ENCODE data around the gene OIP5.

GRCh38 chr15:41285285-41285684 is 47.1 kb downstream of the OIP5 start:
- TF ChIP-seq CTCF (IDR thresholded peaks at IDR 0.05; ENCODE audit: low read depth, low read length) (no peak), MAX (IDR thresholded peaks at IDR 0.05; ENCODE audit: low read depth, low read length) (no peak), POLR2A (IDR thresholded peaks at IDR 0.05; ENCODE audit: extremely low read depth, insufficient read length) (no peak)
